AG10803 (cell line): ENCODE results near the gene WAPL.

ENCODE experiments used
- DNase-seq: peaks from one replicate; pipeline ENCODE4 v3.0.0; 2010; ENCODE audit warnings: low read depth
- H3K4me3 ChIP-seq: 2 replicates; pipeline ENCODE4 v1.5.1; 2011; ENCODE audit warnings: mild to moderate bottlenecking, low read length, control low read depth
- TF ChIP-seq, protein P1 (sequence below): conservative IDR thresholded peaks from 2 replicates; pipeline ENCODE4 v1.5.1; 2011; ENCODE audit warnings: mild to moderate bottlenecking, low read length, control low read depth, inconsistent platforms

The WAPL gene

DNA sequence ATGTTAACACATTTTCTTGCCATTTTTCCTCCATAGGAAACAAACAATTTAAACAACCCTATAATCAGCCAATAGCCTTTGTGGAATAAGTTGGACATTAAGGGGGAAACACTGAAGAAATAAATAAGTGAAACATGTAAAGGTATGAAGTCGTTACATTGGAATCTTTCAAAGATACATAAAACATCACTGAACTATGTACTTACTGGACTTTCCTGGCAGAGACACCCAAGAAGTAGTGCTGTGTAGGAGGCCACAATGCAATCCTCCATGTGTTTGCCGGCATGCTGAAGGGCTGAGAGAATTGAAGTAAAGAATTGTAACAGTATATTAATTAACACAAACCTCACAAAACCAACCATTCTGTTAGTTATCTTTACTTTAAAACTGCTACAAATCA, 78.5 kb downstream of the WAPL start:
- TF ChIP-seq, protein P1, sequence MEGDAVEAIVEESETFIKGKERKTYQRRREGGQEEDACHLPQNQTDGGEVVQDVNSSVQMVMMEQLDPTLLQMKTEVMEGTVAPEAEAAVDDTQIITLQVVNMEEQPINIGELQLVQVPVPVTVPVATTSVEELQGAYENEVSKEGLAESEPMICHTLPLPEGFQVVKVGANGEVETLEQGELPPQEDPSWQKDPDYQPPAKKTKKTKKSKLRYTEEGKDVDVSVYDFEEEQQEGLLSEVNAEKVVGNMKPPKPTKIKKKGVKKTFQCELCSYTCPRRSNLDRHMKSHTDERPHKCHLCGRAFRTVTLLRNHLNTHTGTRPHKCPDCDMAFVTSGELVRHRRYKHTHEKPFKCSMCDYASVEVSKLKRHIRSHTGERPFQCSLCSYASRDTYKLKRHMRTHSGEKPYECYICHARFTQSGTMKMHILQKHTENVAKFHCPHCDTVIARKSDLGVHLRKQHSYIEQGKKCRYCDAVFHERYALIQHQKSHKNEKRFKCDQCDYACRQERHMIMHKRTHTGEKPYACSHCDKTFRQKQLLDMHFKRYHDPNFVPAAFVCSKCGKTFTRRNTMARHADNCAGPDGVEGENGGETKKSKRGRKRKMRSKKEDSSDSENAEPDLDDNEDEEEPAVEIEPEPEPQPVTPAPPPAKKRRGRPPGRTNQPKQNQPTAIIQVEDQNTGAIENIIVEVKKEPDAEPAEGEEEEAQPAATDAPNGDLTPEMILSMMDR = no peak
- peak; percentile 68 for DNase-seq
- H3K4me3 ChIP-seq = no peak overlapping the region

DNA sequence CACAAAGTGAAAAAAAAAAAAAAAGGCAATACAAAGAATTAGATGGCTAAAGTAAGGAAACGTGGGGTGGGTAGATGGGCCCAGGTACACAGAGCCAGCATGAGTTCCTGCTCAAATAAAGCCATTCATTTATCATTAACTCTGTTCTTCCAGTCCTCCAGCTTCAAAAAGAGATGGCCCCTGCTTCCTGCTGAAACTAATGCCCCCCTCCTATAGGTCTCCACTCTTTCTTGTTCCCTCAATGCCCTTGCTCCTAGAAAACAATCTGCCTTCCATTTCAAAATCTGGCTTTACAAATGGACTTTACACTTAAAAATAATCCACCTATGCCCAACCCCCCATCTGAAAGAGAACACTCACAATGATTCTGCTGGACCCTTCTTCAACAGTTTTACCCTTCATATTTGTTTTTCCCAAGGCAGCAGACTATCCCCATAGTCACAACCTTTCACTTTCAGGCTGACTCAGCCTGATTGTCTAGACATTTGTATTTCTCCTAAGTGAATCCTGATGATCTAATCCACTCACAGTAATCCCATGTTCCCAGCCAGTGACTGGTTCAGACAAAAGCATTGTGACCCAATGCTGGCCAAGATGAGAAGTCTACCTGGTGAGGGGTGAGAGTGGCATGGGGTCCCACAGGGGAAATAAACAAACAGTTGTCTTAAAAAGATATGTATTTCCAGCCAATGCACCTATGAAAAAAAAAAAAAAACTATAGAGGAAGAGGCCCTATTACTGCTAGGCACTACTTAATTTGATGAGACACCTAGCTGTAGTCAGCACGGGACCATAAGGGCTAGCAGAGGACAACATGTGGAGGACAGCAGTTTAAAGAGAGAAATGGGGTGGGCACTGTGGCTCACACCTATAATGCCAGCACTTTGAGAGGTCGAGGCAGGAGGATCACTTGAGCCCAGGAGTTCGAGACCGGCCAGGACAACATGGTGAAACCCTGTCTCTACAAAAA, 80.4 kb downstream of the WAPL start:
- peak; percentile 67 for DNase-seq
- no peak overlapping the region for H3K4me3 ChIP-seq
- TF ChIP-seq, protein P1 = no peak

DNA sequence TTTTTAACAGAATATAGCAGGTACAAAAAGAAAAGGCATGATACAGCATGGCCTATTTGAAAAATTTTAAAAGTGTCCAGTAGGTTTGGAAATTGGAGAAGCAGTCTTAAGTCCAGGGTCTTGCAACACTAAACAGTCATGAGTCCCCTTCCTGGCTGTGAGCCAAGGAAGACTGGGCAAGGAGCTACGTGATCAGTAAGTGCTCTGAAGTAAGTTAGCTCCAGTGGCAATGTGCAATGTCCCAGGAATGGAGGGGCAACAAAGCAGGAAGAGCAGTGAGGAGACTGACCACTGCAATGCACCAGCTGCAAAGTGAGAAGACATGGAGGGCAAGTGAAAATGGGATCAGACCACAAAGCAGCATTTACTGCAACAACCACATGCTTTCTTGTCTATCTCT, 82.0 kb downstream of the WAPL start:
- H3K4me3 ChIP-seq = no peak overlapping the region
- TF ChIP-seq, protein P1 = 0 out of 2 replicates have a peak, but pooled peaks have one; percentile 1
- DNase-seq = peak; percentile 87

DNA sequence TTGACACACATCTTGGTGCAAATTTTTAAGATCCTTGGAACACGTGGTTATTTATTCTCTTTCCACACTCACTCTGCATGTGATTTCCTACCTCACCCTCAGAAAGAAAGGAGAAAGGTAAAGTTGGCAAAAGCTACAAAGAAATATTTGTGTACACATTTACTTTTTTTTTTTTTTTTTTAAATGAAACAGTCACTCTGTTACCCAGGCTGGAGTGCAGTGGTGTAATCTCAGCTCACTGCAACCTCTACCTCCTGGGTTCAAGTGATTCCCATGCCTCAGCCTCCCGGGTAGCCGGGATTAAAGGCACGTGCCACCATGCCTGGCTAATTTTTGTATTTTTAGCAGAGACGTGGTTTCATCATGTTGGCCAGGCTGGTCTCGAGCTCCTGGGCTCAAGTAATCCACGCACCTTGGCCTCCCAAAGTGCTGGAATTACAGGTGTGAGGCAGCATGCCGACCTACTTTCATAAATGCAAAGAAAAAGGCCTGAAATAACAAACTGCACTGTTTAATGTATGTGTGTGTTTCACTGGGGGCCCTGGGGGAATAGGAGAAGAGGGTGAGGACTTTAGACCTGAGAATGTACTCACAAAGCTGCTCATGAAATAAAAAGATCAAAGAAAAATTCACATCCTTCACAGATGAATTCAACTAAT, 83.4 kb downstream of the WAPL start:
- TF ChIP-seq, protein P1 = no peak
- no peak overlapping the region for H3K4me3 ChIP-seq
- DNase-seq = no peak

DNA sequence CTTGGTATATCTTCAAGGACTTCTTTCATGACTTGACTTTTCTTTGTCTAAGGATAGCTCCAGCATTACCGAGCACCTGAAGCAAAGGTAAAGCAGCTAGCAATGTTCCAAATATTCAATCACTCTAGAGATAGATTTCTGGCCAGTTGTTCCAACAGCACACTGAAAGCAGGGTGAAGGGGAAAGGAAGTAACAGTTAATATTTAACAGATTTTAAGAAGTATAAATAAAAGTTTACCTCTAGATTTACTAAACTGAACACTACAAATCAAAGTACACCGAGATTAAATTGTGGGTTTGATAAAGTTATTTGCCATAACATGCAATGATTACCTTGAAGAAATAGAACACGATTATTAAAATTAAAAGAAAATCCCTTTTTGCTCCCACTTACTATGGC, 84.1 kb downstream of the WAPL start:
- TF ChIP-seq, protein P1 = no peak
- no peak overlapping the region for H3K4me3 ChIP-seq
- DNase-seq = no peak

DNA sequence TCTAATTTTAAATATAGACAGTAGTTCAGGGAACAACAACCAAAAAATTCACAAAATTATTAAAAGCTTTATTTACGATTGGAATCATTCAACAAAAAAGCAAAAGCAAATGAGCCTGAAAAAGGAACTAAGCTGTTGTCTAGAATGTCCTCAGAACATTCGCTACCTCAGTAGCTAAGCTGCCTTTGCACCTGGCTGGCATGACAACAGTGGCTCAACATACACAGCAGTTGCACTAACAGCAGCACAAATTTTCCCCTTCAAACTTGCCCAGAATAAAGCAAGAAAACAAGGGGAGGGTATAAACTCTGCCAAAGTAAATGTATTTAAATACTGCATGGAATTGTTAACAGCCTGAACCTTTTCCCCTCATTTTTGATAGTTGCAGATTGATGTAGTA, 84.6 kb downstream of the WAPL start:
- TF ChIP-seq, protein P1 = no peak
- no peak for DNase-seq

More for the DNA sequence above, 84.6 kb downstream of the WAPL start:
- no peak overlapping the region for H3K4me3 ChIP-seq
